Inferior parietal cortex (tissue), 1 donor: Measurements from ENCODE around the gene ATRAID.

ENCODE experiments used
- DNase-seq: peaks from one replicate; pipeline ENCODE4 v3.0.0-alpha.2; 2016; ENCODE audit errors: extremely low spot score

The ATRAID gene

GRCh38 chr2:27249891-27250651 lies 38.2 kb downstream of the ATRAID start:
- DNase-seq, result no peak

GRCh38 chr2:27250652-27251379 lies 39.0 kb downstream of the ATRAID start:
- DNase-seq, result no peak

GRCh38 chr2:27251766-27252165 lies 39.9 kb downstream of the ATRAID start:
- DNase-seq, result no peak

- DNase-seq, result no peak
Observed at GRCh38 chr2:27255187-27255586, 43.3 kb downstream of the ATRAID start.

- DNase-seq, result no peak
Observed at GRCh38 chr2:27255660-27256059, 43.8 kb downstream of the ATRAID start.

GRCh38 chr2:27256855-27257454 lies 45.1 kb downstream of the ATRAID start:
- DNase-seq, result no peak

- no peak for DNase-seq
Observed at GRCh38 chr2:27258051-27258450, 46.2 kb downstream of the ATRAID start.

- DNase-seq, result no peak
Observed at GRCh38 chr2:27261241-27261925, 49.5 kb downstream of the ATRAID start.

GRCh38 chr2:27261926-27262298 lies 50.1 kb downstream of the ATRAID start:
- DNase-seq, result no peak

- DNase-seq, result no peak
Observed at GRCh38 chr2:27262379-27263286, 50.8 kb downstream of the ATRAID start, which contains the start of gene SLC30A3. TSS of gene SLC30A3 (minus strand) at chr2:27263047. CDS start at chr2:27262906, 141 bp downstream.

GRCh38 chr2:27263287-27264252 lies 51.7 kb downstream of the ATRAID start:
- DNase-seq, result no peak

GRCh38 chr2:27264253-27264752 lies 52.5 kb downstream of the ATRAID start:
- no peak for DNase-seq

- no peak for DNase-seq
Observed at GRCh38 chr2:27264753-27265535, 53.1 kb downstream of the ATRAID start.

GRCh38 chr2:27265536-27265870 lies 53.7 kb downstream of the ATRAID start:
- DNase-seq, result no peak
